LNCaP clone FGC (cell line): ENCODE results near the gene CABP7.

Experiments used
- DNase-seq: peaks from one replicate; pipeline ENCODE4 v3.0.0-alpha.2; 2011; ENCODE audit warnings: low read depth
- H3K4me3 ChIP-seq: 2 replicates; pipeline ENCODE4 v1.5.1; 2011; ENCODE audit warnings: mild to moderate bottlenecking, low read depth, low read length, control low read depth
- TF ChIP-seq, protein P1 (sequence below): IDR thresholded peaks from 2 replicates; pipeline ENCODE4 v1.5.1; 2012; ENCODE audit warnings: mild to moderate bottlenecking; ENCODE audit not compliant: control insufficient read depth, insufficient read depth; ENCODE audit errors: extremely low read depth

Gene CABP7

GRCh38 chr22:29731058-29731850 is 11.5 kb downstream of the CABP7 start:
- H3K4me3 ChIP-seq = no peak overlapping the region
- DNase-seq = no peak
- TF ChIP-seq, protein P1, sequence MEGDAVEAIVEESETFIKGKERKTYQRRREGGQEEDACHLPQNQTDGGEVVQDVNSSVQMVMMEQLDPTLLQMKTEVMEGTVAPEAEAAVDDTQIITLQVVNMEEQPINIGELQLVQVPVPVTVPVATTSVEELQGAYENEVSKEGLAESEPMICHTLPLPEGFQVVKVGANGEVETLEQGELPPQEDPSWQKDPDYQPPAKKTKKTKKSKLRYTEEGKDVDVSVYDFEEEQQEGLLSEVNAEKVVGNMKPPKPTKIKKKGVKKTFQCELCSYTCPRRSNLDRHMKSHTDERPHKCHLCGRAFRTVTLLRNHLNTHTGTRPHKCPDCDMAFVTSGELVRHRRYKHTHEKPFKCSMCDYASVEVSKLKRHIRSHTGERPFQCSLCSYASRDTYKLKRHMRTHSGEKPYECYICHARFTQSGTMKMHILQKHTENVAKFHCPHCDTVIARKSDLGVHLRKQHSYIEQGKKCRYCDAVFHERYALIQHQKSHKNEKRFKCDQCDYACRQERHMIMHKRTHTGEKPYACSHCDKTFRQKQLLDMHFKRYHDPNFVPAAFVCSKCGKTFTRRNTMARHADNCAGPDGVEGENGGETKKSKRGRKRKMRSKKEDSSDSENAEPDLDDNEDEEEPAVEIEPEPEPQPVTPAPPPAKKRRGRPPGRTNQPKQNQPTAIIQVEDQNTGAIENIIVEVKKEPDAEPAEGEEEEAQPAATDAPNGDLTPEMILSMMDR = no peak

DNA sequence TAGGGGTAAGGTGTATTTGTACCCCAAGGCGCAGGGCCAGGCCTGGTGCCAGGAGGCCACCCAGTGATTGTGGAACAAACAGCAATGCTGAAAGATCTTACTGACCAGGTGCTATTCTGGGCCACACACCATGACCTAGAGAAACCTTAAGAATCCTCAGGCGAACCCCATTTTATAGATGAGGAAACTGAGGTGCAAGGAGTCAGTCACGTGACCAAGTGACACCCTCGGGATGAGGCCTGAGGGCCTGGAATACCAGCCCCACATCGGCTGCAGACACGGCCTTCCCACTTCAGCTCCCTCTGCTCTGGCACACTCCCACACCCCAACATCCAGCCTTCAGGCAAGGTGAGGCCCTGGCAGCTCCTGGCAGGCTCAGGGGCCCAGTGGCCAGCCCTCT is 13.1 kb downstream of the CABP7 start:
- DNase-seq = no peak
- H3K4me3 ChIP-seq = no peak overlapping the region
- TF ChIP-seq, protein P1 = no peak

- no peak for DNase-seq
- no peak overlapping the region for H3K4me3 ChIP-seq
- TF ChIP-seq, protein P1 = no peak
Measured at GRCh38 chr22:29733362-29734201, 13.8 kb downstream of the CABP7 start.

GRCh38 chr22:29734406-29734805 is 14.6 kb downstream of the CABP7 start:
- TF ChIP-seq, protein P1 = no peak
- DNase-seq = no peak
- H3K4me3 ChIP-seq = no peak overlapping the region

DNA sequence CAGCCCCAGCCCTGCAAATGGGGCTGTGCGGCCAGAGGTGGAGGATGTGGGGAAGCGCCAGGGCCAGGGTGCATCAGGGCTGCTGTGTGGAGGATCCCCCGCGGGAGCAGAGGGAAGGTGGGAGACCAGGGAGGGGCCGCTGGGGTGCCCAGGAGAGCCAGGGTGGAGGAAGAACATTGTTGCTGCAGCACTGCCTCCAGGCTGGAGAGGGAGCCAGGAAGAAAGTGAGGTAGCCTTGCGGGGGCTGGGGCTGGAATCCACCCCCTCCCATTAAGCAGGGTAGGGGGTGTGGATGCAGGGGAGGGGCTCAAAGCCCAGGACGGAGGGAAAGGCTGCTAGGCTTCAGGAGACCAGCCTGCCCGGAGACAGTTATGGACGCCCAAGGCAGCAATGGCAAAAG is 15.0 kb downstream of the CABP7 start:
- no peak for DNase-seq
- H3K4me3 ChIP-seq = no peak overlapping the region
- TF ChIP-seq, protein P1 = no peak

GRCh38 chr22:29735416-29735815 is 15.6 kb downstream of the CABP7 start:
- H3K4me3 ChIP-seq = no peak overlapping the region

More at GRCh38 chr22:29735416-29735815, 15.6 kb downstream of the CABP7 start:
- TF ChIP-seq, protein P1 = no peak
- DNase-seq = no peak
